ENCODE measurements around the gene ZSCAN16.
"Not testable (repeated sequence)": the region's sequence is repeated elsewhere in the genome, so short reads cannot be mapped to it uniquely, and the experiment has no call there.

DNA sequence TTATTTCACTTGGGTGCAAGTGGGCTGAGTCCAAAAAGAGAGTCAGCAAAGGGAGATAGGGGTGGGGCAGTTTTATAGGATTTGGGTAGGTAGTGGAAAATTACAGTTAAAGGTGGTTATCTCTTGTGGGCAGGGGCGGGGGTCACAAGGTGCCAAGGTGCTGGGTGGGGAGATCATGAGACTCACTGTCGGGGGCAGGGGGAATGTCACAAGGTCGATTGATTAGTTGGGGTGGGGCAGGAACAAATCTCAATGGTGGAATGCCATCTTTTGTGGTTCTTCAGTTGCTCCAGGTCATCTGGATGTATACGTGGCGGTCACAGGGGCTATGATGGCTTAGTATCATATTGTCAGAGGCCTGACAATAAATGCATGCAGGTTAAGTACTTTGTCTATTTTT, 2.1 kb upstream of the ZSCAN16 start:
- TF ChIP-seq BHLHE40 (IDR thresholded peaks at IDR 0.05; ENCODE audit: low read length); ATF7 (IDR thresholded peaks at IDR 0.05); PHF21A (IDR thresholded peaks at IDR 0.05; ENCODE audit: borderline replicate concordance, low read depth); JUNB (CRISPR knock-in tag; conservative IDR thresholded peaks at IDR 0.05); RAD21 (CRISPR knock-in tag; conservative IDR thresholded peaks at IDR 0.05 in 1 of 2, IDR thresholded peaks at IDR 0.05 in 1 of 2); SMC3 (conservative IDR thresholded peaks at IDR 0.05; ENCODE audit: insufficient read depth, low read depth, low read length); PRMT5 (CRISPR knock-in tag; IDR thresholded peaks at IDR 0.05); MAFK (IDR thresholded peaks at IDR 0.05; ENCODE audit: low read length); ZNF165 (CRISPR knock-in tag; IDR thresholded peaks at IDR 0.05; ENCODE audit: borderline replicate concordance); ELF4 (CRISPR knock-in tag; IDR thresholded peaks at IDR 0.05): not testable (repeated sequence)
- TF ChIP-seq, protein P1, sequence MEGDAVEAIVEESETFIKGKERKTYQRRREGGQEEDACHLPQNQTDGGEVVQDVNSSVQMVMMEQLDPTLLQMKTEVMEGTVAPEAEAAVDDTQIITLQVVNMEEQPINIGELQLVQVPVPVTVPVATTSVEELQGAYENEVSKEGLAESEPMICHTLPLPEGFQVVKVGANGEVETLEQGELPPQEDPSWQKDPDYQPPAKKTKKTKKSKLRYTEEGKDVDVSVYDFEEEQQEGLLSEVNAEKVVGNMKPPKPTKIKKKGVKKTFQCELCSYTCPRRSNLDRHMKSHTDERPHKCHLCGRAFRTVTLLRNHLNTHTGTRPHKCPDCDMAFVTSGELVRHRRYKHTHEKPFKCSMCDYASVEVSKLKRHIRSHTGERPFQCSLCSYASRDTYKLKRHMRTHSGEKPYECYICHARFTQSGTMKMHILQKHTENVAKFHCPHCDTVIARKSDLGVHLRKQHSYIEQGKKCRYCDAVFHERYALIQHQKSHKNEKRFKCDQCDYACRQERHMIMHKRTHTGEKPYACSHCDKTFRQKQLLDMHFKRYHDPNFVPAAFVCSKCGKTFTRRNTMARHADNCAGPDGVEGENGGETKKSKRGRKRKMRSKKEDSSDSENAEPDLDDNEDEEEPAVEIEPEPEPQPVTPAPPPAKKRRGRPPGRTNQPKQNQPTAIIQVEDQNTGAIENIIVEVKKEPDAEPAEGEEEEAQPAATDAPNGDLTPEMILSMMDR (IDR thresholded peaks at IDR 0.05 in 2 of 3, conservative IDR thresholded peaks at IDR 0.05 in 1 of 3; ENCODE audit: insufficient read depth in 2 of 3, low read depth in 1 of 3, low read length in 3 of 3), result not testable (repeated sequence)
- TF ChIP-seq, protein P2, sequence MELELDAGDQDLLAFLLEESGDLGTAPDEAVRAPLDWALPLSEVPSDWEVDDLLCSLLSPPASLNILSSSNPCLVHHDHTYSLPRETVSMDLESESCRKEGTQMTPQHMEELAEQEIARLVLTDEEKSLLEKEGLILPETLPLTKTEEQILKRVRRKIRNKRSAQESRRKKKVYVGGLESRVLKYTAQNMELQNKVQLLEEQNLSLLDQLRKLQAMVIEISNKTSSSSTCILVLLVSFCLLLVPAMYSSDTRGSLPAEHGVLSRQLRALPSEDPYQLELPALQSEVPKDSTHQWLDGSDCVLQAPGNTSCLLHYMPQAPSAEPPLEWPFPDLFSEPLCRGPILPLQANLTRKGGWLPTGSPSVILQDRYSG (tag; conservative IDR thresholded peaks at IDR 0.05; ENCODE audit: low read depth), result not testable (repeated sequence)
